CD4-positive, alpha-beta T cell treated with Interleukin-6 at 100 ng/mL for 8 hours (primary cell): ENCODE measurements around the gene SNRK.
"Not testable (repeated sequence)": the region's sequence is repeated elsewhere in the genome, so short reads cannot be mapped to it uniquely, and the experiment has no call there.

ENCODE experiments used
- DNase-seq: peaks from one replicate; pipeline ENCODE4 v3.0.0-alpha.2; 2020; ENCODE audit warnings: mixed read lengths, low spot score

Gene SNRK

GRCh38 chr3:43345877-43346276, 59.5 kb downstream of the SNRK start:
- no peak for DNase-seq

GRCh38 chr3:43346978-43347749, 60.8 kb downstream of the SNRK start:
- DNase-seq: peak; percentile 64

GRCh38 chr3:43347774-43348173, 61.4 kb downstream of the SNRK start:
- no peak for DNase-seq

GRCh38 chr3:43348350-43348749, 62.0 kb downstream of the SNRK start:
- no peak for DNase-seq

GRCh38 chr3:43348852-43349574, 62.7 kb downstream of the SNRK start:
- no peak for DNase-seq

GRCh38 chr3:43349716-43350115, 63.4 kb downstream of the SNRK start:
- no peak for DNase-seq

- DNase-seq: no peak
Observed at GRCh38 chr3:43353393-43353792, 67.1 kb downstream of the SNRK start.

GRCh38 chr3:43353923-43354670, 67.8 kb downstream of the SNRK start:
- no peak for DNase-seq

- not testable (repeated sequence) for DNase-seq
Observed at GRCh38 chr3:43356033-43356432, 69.7 kb downstream of the SNRK start.

- DNase-seq: no peak
Observed at GRCh38 chr3:43361077-43361476, 74.7 kb downstream of the SNRK start.

GRCh38 chr3:43362183-43362582, 75.8 kb downstream of the SNRK start:
- DNase-seq: no peak

- DNase-seq: no peak
Observed at GRCh38 chr3:43362961-43363360, 76.6 kb downstream of the SNRK start.

GRCh38 chr3:43363621-43364266, 77.4 kb downstream of the SNRK start:
- DNase-seq: no peak

GRCh38 chr3:43364494-43364893, 78.2 kb downstream of the SNRK start:
- no peak for DNase-seq

- no peak for DNase-seq
Observed at GRCh38 chr3:43364926-43365325, 78.6 kb downstream of the SNRK start.

- DNase-seq: no peak
Observed at GRCh38 chr3:43365601-43366305, 79.4 kb downstream of the SNRK start.

GRCh38 chr3:43366481-43366880, 80.1 kb downstream of the SNRK start:
- DNase-seq: no peak

- DNase-seq: no peak
Observed at GRCh38 chr3:43366885-43367284, 80.5 kb downstream of the SNRK start.

- no peak for DNase-seq
Observed at GRCh38 chr3:43369404-43370292, 83.3 kb downstream of the SNRK start.

GRCh38 chr3:43370293-43370980, 84.1 kb downstream of the SNRK start:
- no peak for DNase-seq
